ENCODE measurements around the gene WASL. TPM values are rescaled to one million over a fixed set of nuclear protein-coding genes. Genes with fewer than 3 reads are reported as not detected.

The WASL gene
- total RNA-seq, 1 experiment from 2014 or later, result 42.3 TPM

DNA sequence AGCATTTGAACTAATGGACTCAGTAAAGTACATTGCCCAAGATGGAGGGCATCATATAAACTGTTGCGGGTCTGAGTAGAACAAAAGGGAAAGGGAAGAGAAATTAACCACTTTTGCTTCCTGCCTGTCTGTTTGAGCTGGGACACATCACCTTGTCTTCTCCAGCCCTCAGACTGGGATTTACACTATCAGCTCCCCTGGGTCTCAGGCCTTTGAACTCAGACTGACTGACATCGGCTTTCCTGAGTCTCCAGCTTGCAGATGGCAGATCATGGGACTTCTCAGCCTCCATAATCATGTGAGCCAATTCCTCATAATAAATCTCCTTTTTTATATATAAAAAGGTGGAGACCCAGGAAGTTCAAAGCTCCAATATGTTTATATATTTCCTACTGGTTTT is 23.0 kb upstream of the WASL start:
- Histone ChIP-seq H3K4me3 (ENCODE audit: low read depth, low read length) (no peak overlapping the region), H3K4me1 (0 out of 2 replicates have a peak, but pooled peaks cover 7% of the 10 kb centered on the region), H3K27me3 (replicated peaks; ENCODE audit: control insufficient read depth, insufficient read depth, low read length) (no peaks in the 10 kb centered on the region), H3K36me3 (ENCODE audit: control insufficient read depth, insufficient read depth, low read length) (no peaks in the 10 kb centered on the region), H3K9me3 (no peaks in the 10 kb centered on the region)
- Mint-ChIP-seq H3K4me3 (ENCODE audit: unreplicated experiment) (no peak overlapping the region), H3K9me3 (ENCODE audit: unreplicated experiment) (no peaks in the 10 kb centered on the region), H3K36me3 (ENCODE audit: insufficient read depth, unreplicated experiment) (no peaks in the 10 kb centered on the region), H3K27ac (ENCODE audit: unreplicated experiment) (no peak overlapping the region), H3K27me3 (ENCODE audit: insufficient read depth, unreplicated experiment) (no peaks in the 10 kb centered on the region), H3K4me1 (ENCODE audit: low read depth, unreplicated experiment) (peaks cover 14% of the 10 kb centered on the region)
- CTCF ChIA-PET, result interaction anchor here (1.0 to 1.3 kb wide), 2 partner anchors 94 to 100 kb away, joined by 3 to 4 read pairs; no protein-coding TSS in a partner anchor
- no peak for DNase-seq
- TF ChIP-seq, protein P1, sequence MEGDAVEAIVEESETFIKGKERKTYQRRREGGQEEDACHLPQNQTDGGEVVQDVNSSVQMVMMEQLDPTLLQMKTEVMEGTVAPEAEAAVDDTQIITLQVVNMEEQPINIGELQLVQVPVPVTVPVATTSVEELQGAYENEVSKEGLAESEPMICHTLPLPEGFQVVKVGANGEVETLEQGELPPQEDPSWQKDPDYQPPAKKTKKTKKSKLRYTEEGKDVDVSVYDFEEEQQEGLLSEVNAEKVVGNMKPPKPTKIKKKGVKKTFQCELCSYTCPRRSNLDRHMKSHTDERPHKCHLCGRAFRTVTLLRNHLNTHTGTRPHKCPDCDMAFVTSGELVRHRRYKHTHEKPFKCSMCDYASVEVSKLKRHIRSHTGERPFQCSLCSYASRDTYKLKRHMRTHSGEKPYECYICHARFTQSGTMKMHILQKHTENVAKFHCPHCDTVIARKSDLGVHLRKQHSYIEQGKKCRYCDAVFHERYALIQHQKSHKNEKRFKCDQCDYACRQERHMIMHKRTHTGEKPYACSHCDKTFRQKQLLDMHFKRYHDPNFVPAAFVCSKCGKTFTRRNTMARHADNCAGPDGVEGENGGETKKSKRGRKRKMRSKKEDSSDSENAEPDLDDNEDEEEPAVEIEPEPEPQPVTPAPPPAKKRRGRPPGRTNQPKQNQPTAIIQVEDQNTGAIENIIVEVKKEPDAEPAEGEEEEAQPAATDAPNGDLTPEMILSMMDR (IDR thresholded peaks at IDR 0.05; ENCODE audit: insufficient read depth in 1 of 2, low read depth in 1 of 2, low read length in 1 of 2, severe bottlenecking in 1 of 2, unreplicated experiment in 1 of 2), result no peak
- intact Hi-C loops (cut with micrococcal nuclease; ENCODE audit: unreplicated experiment), result loop anchor here (1.0 kb wide), 1 partner anchor 93 kb away; no protein-coding TSS in a partner anchor
- BruUV-seq (replicated peaks), result no TSS peak
- POLR2A ChIA-PET, result no interaction called here

DNA sequence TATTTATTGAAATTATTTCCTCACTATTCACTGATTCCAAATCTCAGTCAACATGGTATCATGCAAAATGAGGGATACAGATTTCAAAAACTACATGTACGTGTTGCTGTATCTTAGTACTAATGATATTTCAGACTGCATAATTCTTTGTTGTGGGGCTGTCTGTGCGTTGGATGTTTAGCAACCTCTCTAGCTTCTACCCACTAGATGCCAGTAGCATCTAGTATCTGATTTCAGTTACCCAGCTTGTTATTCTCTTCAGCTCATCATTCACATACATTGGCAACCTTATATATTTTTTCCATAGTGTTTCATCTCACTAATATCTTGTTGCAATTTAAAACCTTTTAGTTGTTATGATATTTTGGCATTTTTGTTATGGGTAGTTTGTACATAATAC is 22.5 kb upstream of the WASL start:
- Mint-ChIP-seq H3K27me3 (ENCODE audit: insufficient read depth, unreplicated experiment) (no peaks in the 10 kb centered on the region), H3K9me3 (ENCODE audit: unreplicated experiment) (no peaks in the 10 kb centered on the region), H3K4me1 (ENCODE audit: low read depth, unreplicated experiment) (peaks cover 14% of the 10 kb centered on the region), H3K4me3 (ENCODE audit: unreplicated experiment) (no peak overlapping the region), H3K27ac (ENCODE audit: unreplicated experiment) (no peak overlapping the region), H3K36me3 (ENCODE audit: insufficient read depth, unreplicated experiment) (no peaks in the 10 kb centered on the region)
- DNase-seq, result no peak
- Histone ChIP-seq H3K4me3 (ENCODE audit: low read depth, low read length) (no peak overlapping the region), H3K27me3 (replicated peaks; ENCODE audit: control insufficient read depth, insufficient read depth, low read length) (no peaks in the 10 kb centered on the region), H3K4me1 (0 out of 2 replicates have a peak, but pooled peaks cover 7% of the 10 kb centered on the region), H3K36me3 (ENCODE audit: control insufficient read depth, insufficient read depth, low read length) (no peaks in the 10 kb centered on the region), H3K9me3 (no peaks in the 10 kb centered on the region)
- ChIA-PET POLR2A (no interaction called here), CTCF (interaction anchor here (1.0 to 1.3 kb wide), 3 partner anchors 95 to 108 kb away, joined by 3 to 4 read pairs (median 3); no protein-coding TSS in a partner anchor)
- no TSS peak for BruUV-seq (replicated peaks)
- TF ChIP-seq, protein P1 (IDR thresholded peaks at IDR 0.05; ENCODE audit: insufficient read depth in 1 of 2, low read depth in 1 of 2, low read length in 1 of 2, severe bottlenecking in 1 of 2, unreplicated experiment in 1 of 2), result no peak
- intact Hi-C loops (cut with micrococcal nuclease; ENCODE audit: unreplicated experiment), result loop anchor here (1.0 kb wide), 1 partner anchor 94 kb away; no protein-coding TSS in a partner anchor

DNA sequence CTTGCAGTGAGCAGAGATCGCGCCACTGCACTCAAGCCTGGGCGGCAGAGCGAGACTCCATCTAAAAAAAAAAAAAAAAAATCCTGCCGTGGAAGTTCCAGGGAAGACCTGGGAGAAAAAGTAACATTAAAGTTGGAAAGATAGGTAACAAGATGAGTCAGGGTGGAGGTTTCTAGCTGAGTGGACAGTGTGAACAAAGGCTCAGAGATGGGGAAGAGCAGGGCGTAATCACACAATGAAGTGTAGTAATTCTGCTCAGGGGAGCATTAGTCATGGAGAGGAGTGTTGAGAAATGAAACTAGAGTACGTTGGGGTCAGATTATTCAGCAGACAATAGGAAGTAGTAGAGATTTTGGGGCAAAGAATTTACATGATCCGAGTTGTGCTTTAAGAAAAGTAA is 21.6 kb upstream of the WASL start:
- H3K27ac Mint-ChIP-seq (ENCODE audit: unreplicated experiment), result no peak overlapping the region
- no peaks in the 10 kb centered on the region for H3K36me3 ChIP-seq (ENCODE audit: control insufficient read depth, insufficient read depth, low read length)
- BruUV-seq (replicated peaks), result no TSS peak
- H3K27me3 ChIP-seq (replicated peaks; ENCODE audit: control insufficient read depth, insufficient read depth, low read length), result no peaks in the 10 kb centered on the region
- no peaks in the 10 kb centered on the region for H3K9me3 ChIP-seq
- H3K36me3 Mint-ChIP-seq (ENCODE audit: insufficient read depth, unreplicated experiment), result no peaks in the 10 kb centered on the region
- H3K9me3 Mint-ChIP-seq (ENCODE audit: unreplicated experiment), result no peaks in the 10 kb centered on the region
- H3K4me1 ChIP-seq, result 0 out of 2 replicates have a peak, but pooled peaks cover 7% of the 10 kb centered on the region
- no peak overlapping the region for H3K4me3 ChIP-seq (ENCODE audit: low read depth, low read length)
- TF ChIP-seq, protein P1 (IDR thresholded peaks at IDR 0.05; ENCODE audit: insufficient read depth in 1 of 2, low read depth in 1 of 2, low read length in 1 of 2, severe bottlenecking in 1 of 2, unreplicated experiment in 1 of 2), result no peak
- CTCF ChIA-PET, result interaction anchor here (0.7 to 1.1 kb wide), 2 partner anchors 109 to 139 kb away, joined by 3 to 4 read pairs; no protein-coding TSS in a partner anchor
- peaks cover 14% of the 10 kb centered on the region for H3K4me1 Mint-ChIP-seq (ENCODE audit: low read depth, unreplicated experiment)
- no peaks in the 10 kb centered on the region for H3K27me3 Mint-ChIP-seq (ENCODE audit: insufficient read depth, unreplicated experiment)
- POLR2A ChIA-PET, result no interaction called here
- DNase-seq, result no peak
- H3K4me3 Mint-ChIP-seq (ENCODE audit: unreplicated experiment), result no peak overlapping the region
- intact Hi-C loops (cut with micrococcal nuclease; ENCODE audit: unreplicated experiment), result no loop called here
